Kidney capillary endothelial cell (primary cell): ENCODE results near the gene MOCS2.

Source experiments
- DNase-seq: peaks from one replicate; pipeline ENCODE4 v3.0.0-alpha.2; 2018; ENCODE audit warnings: low spot score

MOCS2 gene

GRCh38 chr5:53092242-53092641 is 17.3 kb downstream of the MOCS2 start:
- no peak for DNase-seq

DNA sequence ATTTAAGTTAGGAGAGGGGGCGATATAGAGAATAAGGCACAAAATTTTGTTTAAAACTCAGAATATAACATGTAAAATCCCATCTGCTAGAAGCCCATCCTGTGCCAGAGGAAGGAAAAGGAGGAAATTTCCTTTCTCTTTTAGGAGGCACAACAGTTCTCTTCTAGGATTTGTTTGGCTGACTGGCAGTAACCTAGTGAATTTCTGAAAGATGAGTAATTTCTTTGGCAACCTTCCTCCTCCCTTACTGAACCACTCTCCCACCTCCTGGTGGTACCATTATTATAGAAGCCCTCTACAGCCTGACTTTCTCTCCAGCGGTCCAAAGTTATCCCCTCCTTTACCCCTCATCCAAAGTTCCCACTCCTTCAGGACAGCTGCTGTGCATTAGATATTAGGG is 18.3 kb downstream of the MOCS2 start:
- DNase-seq, result no peak

GRCh38 chr5:53090229-53090628 is 19.3 kb downstream of the MOCS2 start:
- DNase-seq, result no peak

GRCh38 chr5:53089481-53089991 is 20.0 kb downstream of the MOCS2 start:
- DNase-seq, result no peak

DNA sequence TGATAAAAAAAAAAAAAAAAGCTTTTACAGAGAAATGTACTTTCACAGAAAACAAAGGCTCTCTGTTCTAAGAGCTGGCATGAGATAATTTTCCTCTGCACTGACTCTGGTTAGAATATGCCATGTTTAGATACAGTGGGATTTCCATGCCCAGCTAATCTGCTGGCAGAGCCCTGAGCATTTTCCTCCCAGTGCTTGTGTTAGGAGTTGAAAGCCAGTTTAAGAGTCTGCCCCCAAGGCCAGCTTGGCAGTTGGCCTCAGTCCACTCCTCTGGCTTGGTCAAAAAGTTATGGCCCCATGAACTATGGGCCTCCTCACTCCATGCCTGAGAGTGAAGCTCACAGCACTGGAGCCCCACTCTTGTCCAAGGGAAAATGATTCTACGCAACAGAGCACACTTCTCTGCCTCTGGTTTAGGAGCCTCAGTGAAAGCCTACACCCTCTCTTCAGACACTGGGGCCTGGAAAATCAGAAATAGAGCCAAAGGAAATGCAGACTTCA is 21.9 kb downstream of the MOCS2 start:
- DNase-seq, result no peak

DNA sequence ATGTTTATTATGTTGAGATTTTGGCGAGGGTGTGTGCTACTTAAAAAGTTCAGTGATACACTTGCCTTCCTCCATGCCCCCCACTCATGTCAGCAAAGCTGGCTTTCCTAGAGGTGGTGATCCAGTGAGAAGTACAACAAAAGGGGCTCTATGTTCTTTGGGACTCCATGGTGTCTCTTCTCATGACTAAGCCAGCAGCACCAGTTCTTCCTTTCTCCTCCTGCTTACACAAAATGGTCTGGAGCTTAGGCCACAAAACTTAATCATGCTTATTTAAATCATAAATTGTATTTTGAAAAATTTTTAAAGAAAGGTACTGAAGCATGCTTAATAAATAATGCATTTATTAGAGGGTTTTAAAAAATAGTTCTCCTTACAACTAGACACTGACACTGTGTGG is 22.4 kb downstream of the MOCS2 start:
- DNase-seq, result no peak

GRCh38 chr5:53084546-53085255 is 24.9 kb downstream of the MOCS2 start:
- no peak for DNase-seq

DNA sequence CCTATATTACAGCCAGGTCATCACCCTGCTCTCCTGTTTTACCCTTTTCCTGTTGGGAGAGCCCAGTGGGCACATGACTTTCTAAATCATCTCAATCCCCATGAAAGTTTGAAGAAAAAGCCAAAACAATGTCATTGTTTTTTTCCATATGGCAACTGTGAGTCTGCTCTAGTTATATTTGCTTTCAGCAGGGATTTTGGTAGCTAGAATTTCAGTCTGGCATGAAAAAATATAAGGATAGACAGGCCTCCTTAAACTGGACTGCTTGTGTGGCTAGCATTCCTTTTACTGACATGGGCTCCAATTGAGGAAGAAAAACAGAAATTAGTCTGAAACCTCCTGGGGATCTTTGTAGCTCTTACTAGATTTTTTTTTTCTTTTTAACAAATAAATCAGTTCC is 25.6 kb downstream of the MOCS2 start:
- no peak for DNase-seq

DNA sequence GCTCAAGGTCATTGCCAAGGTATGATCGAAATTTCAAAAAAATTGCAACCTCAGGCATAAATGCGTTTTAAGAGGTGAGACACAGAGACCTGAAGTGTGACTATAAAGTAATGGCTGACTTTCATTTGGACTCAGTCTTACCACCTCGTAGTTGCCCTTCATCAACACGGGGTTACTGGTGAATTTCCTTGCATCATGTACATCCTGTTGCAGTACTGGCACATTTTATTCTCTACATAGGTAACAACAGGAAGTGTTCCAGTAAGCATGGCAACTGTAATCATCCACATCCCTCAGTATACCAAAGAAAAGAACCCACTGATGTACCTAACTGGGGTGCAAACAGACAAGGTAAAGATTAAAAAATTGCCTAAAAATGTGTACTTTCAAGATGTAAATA is 29.3 kb downstream of the MOCS2 start:
- DNase-seq, result no peak

GRCh38 chr5:53076014-53076583 is 33.5 kb downstream of the MOCS2 start:
- DNase-seq, result no peak

- DNase-seq, result no peak
Observed at GRCh38 chr5:53073348-53073747, 36.2 kb downstream of the MOCS2 start.

GRCh38 chr5:53071738-53072137 is 37.8 kb downstream of the MOCS2 start:
- DNase-seq, result no peak

GRCh38 chr5:53071298-53071697 is 38.3 kb downstream of the MOCS2 start:
- DNase-seq, result no peak

DNA sequence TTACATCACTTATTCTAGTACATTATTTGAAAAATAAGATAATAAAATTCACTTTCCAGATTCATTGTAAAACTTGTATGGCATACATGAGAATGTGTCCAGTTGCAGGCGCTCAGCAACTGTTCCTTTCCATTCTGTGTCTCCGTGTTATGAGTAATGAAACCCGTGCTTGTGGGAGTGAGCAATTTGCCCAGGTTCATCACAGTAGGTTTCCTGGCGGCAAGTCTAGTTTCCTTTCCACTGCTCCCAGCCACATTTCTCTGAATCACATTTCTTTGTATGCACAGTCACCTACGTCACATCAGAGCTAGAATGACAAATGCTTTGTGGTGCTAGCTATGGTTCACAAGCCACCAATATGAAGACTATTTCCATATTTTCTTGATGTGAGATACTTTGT is 39.9 kb downstream of the MOCS2 start:
- peak; percentile 94 for DNase-seq

DNA sequence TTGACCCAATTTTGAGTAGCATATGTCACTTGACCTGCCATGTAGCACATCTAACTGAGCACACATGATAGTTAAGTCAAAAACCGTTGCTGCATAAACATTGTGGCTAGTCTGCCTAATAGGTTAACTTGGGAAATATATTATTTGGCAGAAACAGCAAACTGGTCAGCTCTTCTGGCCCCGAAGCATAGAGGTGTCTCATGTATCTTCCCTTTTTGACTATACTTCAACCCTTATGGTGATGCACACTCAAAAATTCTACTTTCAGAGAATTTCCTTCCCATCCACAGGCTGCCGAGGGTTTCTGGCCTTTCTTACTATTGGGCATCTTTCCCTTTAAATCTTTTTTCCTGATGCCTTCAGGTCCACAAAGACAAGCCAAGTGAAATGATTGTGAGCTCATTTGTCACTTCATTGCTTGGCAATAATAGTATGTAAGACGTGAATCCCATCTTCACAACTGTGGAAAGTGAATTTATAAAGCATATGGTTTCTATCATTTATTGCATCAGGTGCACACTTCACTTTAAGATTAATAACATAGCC is 41.2 kb downstream of the MOCS2 start:
- no peak for DNase-seq

- DNase-seq, result no peak
Observed at GRCh38 chr5:53067641-53068040, 41.9 kb downstream of the MOCS2 start.

DNA sequence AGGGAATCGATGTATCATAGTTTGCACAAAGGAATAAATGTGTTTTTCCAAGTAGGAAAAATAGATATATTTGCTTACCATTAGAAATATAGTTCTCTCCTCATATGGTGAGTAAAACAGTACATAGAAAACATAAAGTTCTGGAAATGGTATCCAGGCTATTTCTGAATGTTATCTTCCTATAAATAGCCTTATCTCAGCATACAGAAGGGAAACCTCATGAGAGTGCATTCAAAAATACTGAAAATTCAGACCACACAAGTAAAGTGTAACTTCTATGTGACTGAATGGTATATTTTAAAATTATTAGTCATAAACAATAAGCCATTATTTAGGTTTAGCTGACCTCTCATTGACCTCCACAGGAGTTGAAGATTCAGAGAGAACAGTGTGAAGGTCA is 43.5 kb downstream of the MOCS2 start:
- no peak for DNase-seq

- DNase-seq, result no peak
Observed at GRCh38 chr5:53063791-53064190, 45.8 kb downstream of the MOCS2 start.

- peak; percentile 71 for DNase-seq
Observed at GRCh38 chr5:53063176-53063575, 46.4 kb downstream of the MOCS2 start.

DNA sequence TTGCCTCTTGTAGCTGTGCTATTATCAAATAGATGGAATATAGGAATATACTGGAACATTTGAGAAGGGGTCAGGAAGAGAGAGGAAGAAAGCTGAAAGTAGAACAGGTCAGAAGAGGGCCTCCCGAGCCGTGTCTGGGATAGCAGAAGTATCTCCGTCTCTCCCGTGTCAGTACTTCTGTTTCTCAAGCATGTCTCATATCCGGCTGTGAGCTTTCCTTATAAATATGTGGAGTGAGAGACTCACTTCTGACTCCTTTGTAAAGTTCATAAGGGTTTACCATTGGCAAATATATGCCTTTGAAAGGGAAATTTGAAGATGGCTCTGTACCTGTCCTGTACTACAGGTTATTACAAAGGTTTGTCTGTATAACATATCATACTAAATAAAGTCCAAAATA is 50.3 kb downstream of the MOCS2 start:
- no peak for DNase-seq

DNA sequence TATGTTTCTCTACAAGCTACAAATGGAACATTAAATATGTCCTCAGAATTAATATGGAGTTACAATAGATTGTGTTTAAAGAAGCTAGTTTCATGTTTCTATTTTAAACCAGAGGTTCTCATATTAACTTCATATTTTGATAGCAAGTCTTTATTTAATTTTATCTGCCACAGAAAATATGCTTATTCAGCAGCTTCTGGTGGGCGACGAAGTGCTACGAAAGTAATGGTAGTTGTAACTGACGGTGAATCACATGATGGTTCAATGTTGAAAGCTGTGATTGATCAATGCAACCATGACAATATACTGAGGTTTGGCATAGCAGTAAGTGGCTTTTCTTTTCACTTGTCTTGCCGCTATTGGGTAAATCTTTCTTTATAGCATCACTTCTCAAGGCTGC is 54.2 kb downstream of the MOCS2 start:
- DNase-seq, result no peak

DNA sequence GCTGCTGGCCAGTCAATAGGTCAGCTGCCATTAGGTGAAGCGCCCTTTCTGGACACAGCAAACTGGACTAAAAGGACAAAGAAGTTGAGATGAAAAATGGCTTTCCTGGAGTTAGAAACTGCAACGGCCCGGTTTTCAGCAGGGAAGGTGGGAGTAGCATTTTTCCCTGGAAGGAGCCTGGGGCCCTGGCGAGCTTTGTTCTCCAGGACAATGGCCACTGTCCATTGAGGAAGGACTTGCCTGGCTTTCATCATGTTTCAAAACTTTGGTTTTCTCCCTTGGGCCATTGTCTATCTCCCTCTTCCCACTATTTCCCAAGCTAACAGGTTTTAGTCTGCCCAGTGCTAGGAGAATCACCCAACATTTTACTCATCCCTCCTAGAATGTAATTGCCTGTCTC is 56.2 kb downstream of the MOCS2 start:
- no peak for DNase-seq

GRCh38 chr5:53052499-53052898 is 57.1 kb downstream of the MOCS2 start:
- no peak for DNase-seq

GRCh38 chr5:53048248-53048647 is 61.3 kb downstream of the MOCS2 start:
- no peak for DNase-seq
